Measurements from ENCODE around the gene DEAF1.
"Not testable (repeated sequence)": the region's sequence is repeated elsewhere in the genome, so short reads cannot be mapped to it uniquely, and the experiment has no call there.

- not testable (repeated sequence) for TF ChIP-seq ZNF274 (IDR thresholded peaks at IDR 0.05; ENCODE audit: low read depth, low read length); SUZ12 (IDR thresholded peaks at IDR 0.05; ENCODE audit: extremely low read depth, insufficient read depth, insufficient read length); YY1 (IDR thresholded peaks at IDR 0.05; ENCODE audit: insufficient read depth, insufficient read length)
Measured at GRCh38 chr11:654444-654843, 40.6 kb downstream of the DEAF1 start.
